Tracheal epithelial cell (primary cell): ENCODE results near the gene RSAD2. TPM values are rescaled to one million over a fixed set of nuclear protein-coding genes. Genes with fewer than 3 reads are reported as not detected.

ENCODE experiments used
- total RNA-seq: library from RNA; depleted of rRNA; stranded (reverse); fragments of >200 nt; gene quantifications from 2 replicates; pipeline ENCODE4 v1.2.1, GENCODE V29; 2014

RSAD2 gene
- total RNA-seq, result 0.21 and 2.2 TPM in 2 replicates

GRCh38 chr2:6877402-6878304, at the start of gene RSAD2:
TSS of gene RSAD2 (plus strand) at chr2:6877777. CDS start at chr2:6877801, 24 bp downstream.

GRCh38 chr2:6865346-6866274, 12.0 kb upstream of the RSAD2 start, which contains the start of gene CMPK2:
TSS of gene CMPK2 (minus strand) at chr2:6865907. CDS start at chr2:6865696, 211 bp downstream.

GRCh38 chr2:6917071-6917760, 39.6 kb downstream of the RSAD2 start, which contains the start of gene RNF144A:
TSS of gene RNF144A (plus strand) at chr2:6917412. CDS start at chr2:6996927, 79,515 bp downstream.

Other genes with a start within 250 kb of the RSAD2 start
- gene CMPK2, start 11.9 kb upstream of the RSAD2 start, total RNA-seq, result 1.4 TPM in 1 of 2 replicates, not detected in the other
- gene RNF144A, start 39.6 kb downstream of the RSAD2 start, total RNA-seq, result 1.7 TPM in 1 of 2 replicates, not detected in the other